Naive thymus-derived CD8-positive, alpha-beta T cell (primary cell): ENCODE measurements around the gene FBLN2. TPM values are rescaled to one million over a fixed set of nuclear protein-coding genes. Genes with fewer than 3 reads are reported as not detected.

Source experiments
- ATAC-seq, 2 donors: fragments of 150-1000 bp; cut with Tn5 transposase in 1 of 2; sonication (Bioruptor Pico), chemical (Tn5 transposase) in 1 of 2; 1 replicate in 1 of 2; 2 replicates in 1 of 2; pipeline ENCODE4 v1.10.0; 2021; ENCODE audit warnings: mild to moderate bottlenecking in 2 of 2, moderate library complexity in 2 of 2
- POLR2A ChIA-PET: fragments of 350-600 bp; sonication (Branson Sonifier 250); formaldehyde crosslinking; loops from one replicate; lab custom pipeline; 2021; ENCODE audit warnings: antibody characterized with exemption; lab: Charles Lee
- DNase-seq, 10 donors: peaks; one replicate each; pipeline versions ENCODE4 v3.0.0 to v3.0.0-alpha.2; 2020 to 2022
- H3K27ac Mint-ChIP-seq, 10 donors: one replicate each; pipeline ENCODE4 v1.8.0; 2020 to 2022; ENCODE audit warnings: mild to moderate bottlenecking in 10 of 10, mixed read lengths in 10 of 10, moderate library complexity in 4 of 10, inconsistent platforms in 1 of 10
- H3K27me3 Mint-ChIP-seq, 5 donors: one replicate each; pipeline ENCODE4 v1.8.0; 2021 to 2022; ENCODE audit warnings: mixed read lengths in 5 of 5
- H3K36me3 Mint-ChIP-seq, 3 donors: one replicate each; pipeline ENCODE4 v1.8.0; 2020 to 2022; ENCODE audit warnings: mixed read lengths in 3 of 3, mild to moderate bottlenecking in 2 of 3, inconsistent platforms in 1 of 3
- H3K4me1 Mint-ChIP-seq, 4 donors: one replicate each; pipeline ENCODE4 v1.8.0; 2021 to 2022; ENCODE audit warnings: mixed read lengths in 4 of 4
- H3K4me3 Mint-ChIP-seq, 10 donors: one replicate each; pipeline ENCODE4 v1.8.0; 2020 to 2022; ENCODE audit warnings: mild to moderate bottlenecking in 10 of 10, mixed read lengths in 10 of 10, moderate library complexity in 6 of 10, inconsistent platforms in 1 of 10
- H3K9me3 Mint-ChIP-seq, 9 donors: one replicate each; pipeline ENCODE4 v1.8.0; 2020 to 2022; ENCODE audit warnings: mixed read lengths in 9 of 9, mild to moderate bottlenecking in 3 of 9, inconsistent platforms in 1 of 9, moderate library complexity in 1 of 9
- polyA plus RNA-seq, 3 donors: library from polyadenylated mRNA; unstranded; fragments of 300-500 nt; fragmentation: Illumina TruSeq; gene quantifications; one replicate each; pipeline ENCODE4 v1.2.3, GENCODE V29; 2021
- total RNA-seq, 8 experiments: library from RNA in 2 of 8; stranded (reverse) in 2 of 8; gene quantifications; one replicate each; pipeline ENCODE4 v1.2.3 and lab custom pipeline; 2021 to 2026

FBLN2 gene
- total and polyA plus RNA-seq, 5 experiments from 2014 or later = 6.3 to 33.7 (median 15.8) TPM

DNA sequence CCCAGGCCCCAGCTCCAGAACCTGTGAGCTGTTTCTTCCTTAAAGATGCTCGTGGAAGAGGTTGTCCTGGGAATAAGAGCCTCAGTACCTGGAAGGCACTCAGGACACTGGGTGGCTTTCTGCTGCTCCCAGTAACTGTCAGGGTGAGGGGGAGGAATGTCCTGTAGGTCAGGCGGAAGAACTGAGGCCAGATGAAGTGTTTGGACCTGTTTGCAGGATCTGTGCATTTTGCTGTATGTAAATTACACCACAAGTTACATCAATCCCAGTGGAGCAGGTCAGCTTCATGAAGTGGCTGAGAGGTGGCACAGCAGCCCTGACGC is 41.7 kb upstream of the FBLN2 start:
- Mint-ChIP-seq H3K27me3 (no peaks in the 10 kb centered on the region), H3K4me1 (no peaks in the 10 kb centered on the region), H3K36me3 (peaks cover 0 to 6% (median 0%) of the 10 kb centered on the region in 3 donors), H3K9me3 (no peaks in the 10 kb centered on the region), H3K27ac (peak overlapping the region in 1 of 10 donors; percentile 48), H3K4me3 (no peak overlapping the region)
- ATAC-seq = no peak
- POLR2A ChIA-PET = no interaction called here
- DNase-seq = no peak

GRCh38 chr3:13507570-13508339 is 41.2 kb upstream of the FBLN2 start:
- H3K9me3 Mint-ChIP-seq = no peaks in the 10 kb centered on the region
- H3K4me3 Mint-ChIP-seq = no peak overlapping the region
- H3K36me3 Mint-ChIP-seq = peaks cover 0 to 6% (median 0%) of the 10 kb centered on the region in 3 donors
- no peak for ATAC-seq
- peak overlapping the region in 1 of 10 donors; percentile 48 for H3K27ac Mint-ChIP-seq
- peak in 1 of 10 donors; percentile 54 for DNase-seq
- no peaks in the 10 kb centered on the region for H3K27me3 Mint-ChIP-seq
- POLR2A ChIA-PET = no interaction called here
- H3K4me1 Mint-ChIP-seq = no peaks in the 10 kb centered on the region

GRCh38 chr3:13508496-13508895 is 40.4 kb upstream of the FBLN2 start:
- no peaks in the 10 kb centered on the region for H3K27me3 Mint-ChIP-seq
- no peak overlapping the region for H3K4me3 Mint-ChIP-seq
- H3K4me1 Mint-ChIP-seq = no peaks in the 10 kb centered on the region
- POLR2A ChIA-PET = no interaction called here
- peaks cover 0 to 2% (median 0%) of the 10 kb centered on the region in 3 donors for H3K36me3 Mint-ChIP-seq
- H3K9me3 Mint-ChIP-seq = no peaks in the 10 kb centered on the region
- peak overlapping the region in 1 of 10 donors; percentile 19 for H3K27ac Mint-ChIP-seq
- no peak for ATAC-seq
- peak in 1 of 10 donors; percentile 57 for DNase-seq

- H3K4me3 Mint-ChIP-seq = no peak overlapping the region
Measured at GRCh38 chr3:13509059-13509815, 39.7 kb upstream of the FBLN2 start.

DNA sequence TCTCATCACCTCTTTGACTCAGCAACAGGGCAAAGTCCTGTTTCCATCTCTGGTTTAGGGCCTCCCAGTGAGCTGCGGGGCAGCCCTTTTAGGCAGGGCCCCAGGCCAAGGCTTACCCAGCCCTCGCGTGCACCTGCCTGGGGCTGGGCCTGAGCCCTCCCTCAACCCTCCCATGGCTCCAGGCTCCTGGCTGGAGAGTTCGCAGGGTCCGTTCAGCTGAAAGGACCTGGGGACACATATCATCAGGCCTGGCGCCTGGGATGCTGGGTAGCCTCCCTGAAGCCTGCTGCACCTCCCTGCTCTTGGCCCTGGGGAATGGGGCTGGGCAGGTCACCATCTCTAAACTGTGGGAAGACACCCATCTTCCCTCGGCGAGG is 39.1 kb upstream of the FBLN2 start:
- Mint-ChIP-seq H3K36me3 (no peaks in the 10 kb centered on the region), H3K27ac (no peak overlapping the region), H3K9me3 (no peaks in the 10 kb centered on the region)

More at GRCh38 chr3:13509059-13509815, 39.7 kb upstream of the FBLN2 start:
- POLR2A ChIA-PET = no interaction called here
- H3K4me1 Mint-ChIP-seq = no peaks in the 10 kb centered on the region
- no peaks in the 10 kb centered on the region for H3K27me3 Mint-ChIP-seq
- DNase-seq = no peak
- no peak overlapping the region for H3K27ac Mint-ChIP-seq
- no peaks in the 10 kb centered on the region for H3K9me3 Mint-ChIP-seq
- H3K36me3 Mint-ChIP-seq = no peaks in the 10 kb centered on the region
- ATAC-seq = no peak

DNA sequence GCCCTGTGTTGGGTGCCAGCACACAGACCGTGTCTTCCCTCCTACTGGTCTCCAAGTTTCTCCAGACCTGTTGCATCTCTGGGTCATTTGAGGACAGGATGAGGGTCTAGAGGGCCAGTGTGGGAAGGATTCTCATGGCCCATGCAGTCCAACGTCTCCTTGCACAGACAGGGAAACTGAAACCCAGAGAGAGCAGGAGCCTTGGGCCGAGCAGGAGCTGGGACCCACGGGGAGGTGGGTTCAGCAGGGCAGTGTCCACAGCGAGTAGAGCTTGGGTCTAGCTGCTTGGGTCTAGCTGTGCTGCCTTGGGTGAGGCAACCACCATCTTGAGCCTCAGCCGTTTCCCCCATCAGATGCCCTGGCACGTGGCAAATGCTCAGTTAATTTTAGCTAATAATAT is 36.5 kb upstream of the FBLN2 start:
- ATAC-seq (no peak), DNase-seq (no peak)
- H3K4me3 Mint-ChIP-seq = no peak overlapping the region
- POLR2A ChIA-PET = interaction anchor here (1.1 kb wide), 1 partner anchor 353 kb away, joined by 3 read pairs; no protein-coding TSS in a partner anchor
- no peaks in the 10 kb centered on the region for H3K36me3 Mint-ChIP-seq
- no peak overlapping the region for H3K27ac Mint-ChIP-seq
- no peaks in the 10 kb centered on the region for H3K4me1 Mint-ChIP-seq
- no peaks in the 10 kb centered on the region for H3K27me3 Mint-ChIP-seq
- no peaks in the 10 kb centered on the region for H3K9me3 Mint-ChIP-seq

More for the DNA sequence above, 39.1 kb upstream of the FBLN2 start:
- Mint-ChIP-seq H3K27me3 (no peaks in the 10 kb centered on the region), H3K4me1 (no peaks in the 10 kb centered on the region), H3K4me3 (no peak overlapping the region)
- ATAC-seq = no peak
- POLR2A ChIA-PET = no interaction called here
- no peak for DNase-seq

DNA sequence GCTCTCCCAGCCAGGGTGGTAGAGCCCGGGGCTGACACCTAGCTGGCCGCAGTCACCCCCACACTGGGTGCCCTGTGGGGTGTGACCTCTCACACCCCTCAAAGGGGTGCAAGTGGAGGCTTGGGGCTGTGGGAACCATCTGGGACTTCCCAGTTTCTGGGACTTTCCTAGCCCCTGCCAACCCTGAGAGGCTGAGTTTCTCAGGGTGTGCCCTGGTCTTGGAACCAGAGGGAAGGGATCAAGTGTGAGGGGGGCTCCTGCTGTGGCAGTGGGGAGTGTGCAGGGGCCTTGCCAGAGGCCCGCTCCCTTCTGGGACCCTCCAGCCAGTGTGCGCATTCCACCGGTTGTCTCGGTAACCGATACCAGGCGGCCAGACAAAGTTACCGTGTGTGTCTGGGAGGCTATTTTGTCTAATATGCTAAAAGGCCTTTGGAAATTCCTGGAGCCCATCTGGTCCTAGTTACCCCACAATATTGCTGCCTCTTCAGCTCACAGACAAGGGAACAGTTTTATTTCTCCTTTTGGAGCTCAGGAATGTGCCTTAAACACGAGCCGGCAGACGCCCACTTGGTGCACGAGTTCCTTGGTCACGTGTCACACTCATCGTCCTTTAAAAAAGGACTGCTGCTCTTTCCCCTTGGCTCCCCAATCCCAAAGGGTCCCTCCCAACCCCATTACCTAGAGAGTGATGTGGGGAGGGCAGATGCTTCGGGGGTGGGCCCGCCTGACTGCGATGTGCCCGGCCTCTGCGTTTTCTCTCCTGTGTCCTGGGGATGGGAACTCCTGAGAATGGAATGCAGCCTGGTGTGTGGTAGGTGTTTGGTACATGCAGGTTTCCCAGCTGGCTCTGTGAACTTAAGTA is 35.6 kb upstream of the FBLN2 start:
- no peaks in the 10 kb centered on the region for H3K27me3 Mint-ChIP-seq
- POLR2A ChIA-PET = interaction anchor here (1.1 kb wide), 1 partner anchor 353 kb away, joined by 3 read pairs; no protein-coding TSS in a partner anchor
- no peaks in the 10 kb centered on the region for H3K4me1 Mint-ChIP-seq
- ATAC-seq (no peak), DNase-seq (no peak)
- H3K9me3 Mint-ChIP-seq = no peaks in the 10 kb centered on the region
- no peak overlapping the region for H3K4me3 Mint-ChIP-seq
- H3K36me3 Mint-ChIP-seq = no peaks in the 10 kb centered on the region
- H3K27ac Mint-ChIP-seq = no peak overlapping the region

GRCh38 chr3:13513913-13514517 is 34.9 kb upstream of the FBLN2 start:
- Mint-ChIP-seq H3K36me3 (no peaks in the 10 kb centered on the region), H3K27me3 (no peaks in the 10 kb centered on the region), H3K4me1 (no peaks in the 10 kb centered on the region), H3K27ac (no peak overlapping the region), H3K4me3 (no peak overlapping the region), H3K9me3 (no peaks in the 10 kb centered on the region)
- DNase-seq (no peak), ATAC-seq (no peak)
- POLR2A ChIA-PET = no interaction called here

DNA sequence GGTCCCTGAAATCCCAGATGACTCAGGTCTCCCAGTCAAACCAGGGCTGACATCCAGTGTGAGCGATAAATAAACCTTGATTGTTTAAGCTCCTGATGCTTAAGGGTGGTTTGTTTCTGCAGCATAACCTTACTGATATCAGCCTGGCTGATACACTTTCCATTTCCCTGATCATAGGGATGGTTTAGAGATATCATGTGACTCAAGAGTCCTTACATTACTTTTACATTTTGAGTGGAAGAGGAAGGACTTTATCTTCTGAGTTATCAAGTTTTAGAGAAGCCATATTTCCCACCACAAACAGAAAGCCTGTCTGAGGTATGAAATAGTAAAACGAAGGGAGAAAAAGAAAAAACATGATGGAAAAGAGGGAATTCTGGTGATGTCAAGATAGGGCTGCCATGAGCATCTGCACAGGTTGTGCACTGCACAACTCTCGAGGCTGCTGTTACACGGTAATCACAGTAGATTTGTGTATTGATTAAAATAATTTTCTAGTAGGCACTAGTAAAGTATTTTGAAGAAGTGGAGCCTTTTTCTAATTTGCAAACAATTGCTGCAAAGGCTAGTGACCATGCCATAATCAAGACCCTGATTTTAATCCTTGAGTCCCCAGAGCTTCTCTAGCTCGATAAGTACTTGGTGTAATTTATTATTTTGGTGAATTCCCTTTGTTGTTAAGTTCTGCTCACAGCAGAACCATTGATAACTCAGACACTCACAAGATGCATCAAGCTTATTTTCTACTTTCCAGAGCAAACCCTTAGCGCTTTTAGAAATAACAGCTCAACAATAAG is 34.1 kb upstream of the FBLN2 start:
- no peak for DNase-seq
- POLR2A ChIA-PET = no interaction called here
- no peaks in the 10 kb centered on the region for H3K4me1 Mint-ChIP-seq
- no peak overlapping the region for H3K4me3 Mint-ChIP-seq
- no peaks in the 10 kb centered on the region for H3K27me3 Mint-ChIP-seq
- H3K36me3 Mint-ChIP-seq = no peaks in the 10 kb centered on the region
- no peak overlapping the region for H3K27ac Mint-ChIP-seq
- H3K9me3 Mint-ChIP-seq = no peaks in the 10 kb centered on the region
- no peak for ATAC-seq

GRCh38 chr3:13515786-13516759 is 32.9 kb upstream of the FBLN2 start:
- POLR2A ChIA-PET = no interaction called here
- ATAC-seq (no peak), DNase-seq (no peak)
- Mint-ChIP-seq H3K4me1 (no peaks in the 10 kb centered on the region), H3K4me3 (no peak overlapping the region), H3K27ac (no peak overlapping the region), H3K27me3 (no peaks in the 10 kb centered on the region), H3K36me3 (no peaks in the 10 kb centered on the region), H3K9me3 (peaks cover 0 to under 1% (median 0%) of the 10 kb centered on the region in 9 donors)

DNA sequence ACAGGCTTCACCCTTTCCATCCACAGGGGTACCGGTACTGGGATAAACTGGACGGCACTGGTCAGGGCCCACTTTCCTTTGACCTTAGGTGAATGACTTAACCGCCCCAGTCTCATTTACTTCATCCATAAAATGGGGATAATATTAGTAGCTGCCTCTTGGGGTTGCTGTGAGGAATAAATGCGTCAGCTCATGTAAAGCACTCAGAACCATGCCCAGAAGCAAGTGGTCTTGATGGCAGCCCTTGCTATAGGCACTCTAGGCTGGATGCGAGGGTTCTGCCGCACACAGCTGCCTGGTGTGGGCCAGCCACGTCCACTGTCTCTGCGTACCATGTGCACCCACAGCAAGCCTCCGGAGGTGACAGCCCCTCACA is 32.2 kb upstream of the FBLN2 start:
- Mint-ChIP-seq H3K36me3 (peaks cover 0 to 2% (median 0%) of the 10 kb centered on the region in 3 donors), H3K4me3 (no peak overlapping the region), H3K27me3 (no peaks in the 10 kb centered on the region), H3K4me1 (no peaks in the 10 kb centered on the region), H3K27ac (no peak overlapping the region), H3K9me3 (peaks cover 0 to 7% (median 3%) of the 10 kb centered on the region in 9 donors)
- DNase-seq = no peak
- POLR2A ChIA-PET = no interaction called here
- ATAC-seq = no peak
